H9 (cell line): ENCODE results near the gene DNTT. TPM values are rescaled to one million over a fixed set of nuclear protein-coding genes. Genes with fewer than 3 reads are reported as not detected.

Experiments
- DNase-seq: peaks from one replicate; pipeline ENCODE4 v3.0.0-alpha.2; 2017
- H2AFZ ChIP-seq: one replicate; pipeline ENCODE4 v1.6.1; 2013; ENCODE audit warnings: mild to moderate bottlenecking, low read length, control low read depth, moderate library complexity
- H2AK5ac ChIP-seq: 2 replicates; pipeline ENCODE4 v1.6.1; 2013; ENCODE audit warnings: low read length, control low read depth, mixed read lengths; ENCODE audit not compliant: insufficient read length
- H2BK120ac ChIP-seq: one replicate; pipeline ENCODE4 v1.6.1; 2013; ENCODE audit warnings: low read depth, mild to moderate bottlenecking, low read length, control low read depth, inconsistent platforms; ENCODE audit not compliant: poor library complexity, severe bottlenecking
- H2BK12ac ChIP-seq: 2 replicates; pipeline ENCODE4 v1.6.1; 2013; ENCODE audit warnings: low read length, control low read depth, mixed read lengths, low read depth; ENCODE audit not compliant: insufficient read length
- H2BK15ac ChIP-seq: 2 replicates; pipeline ENCODE4 v1.6.1; 2013; ENCODE audit warnings: low read depth, low read length, control low read depth
- H2BK20ac ChIP-seq: one replicate; pipeline ENCODE4 v1.6.1; 2013; ENCODE audit warnings: low read depth, mild to moderate bottlenecking, low read length, control low read depth, inconsistent platforms; ENCODE audit not compliant: poor library complexity, severe bottlenecking
- H2BK5ac ChIP-seq: 2 replicates; pipeline ENCODE4 v1.6.1; 2013; ENCODE audit warnings: low read length, control low read depth, mixed read lengths; ENCODE audit not compliant: insufficient read length
- H3K14ac ChIP-seq: 2 replicates; pipeline ENCODE4 v1.6.1; 2013; ENCODE audit warnings: low read length, control low read depth; ENCODE audit not compliant: insufficient read depth
- H3K18ac ChIP-seq: 2 replicates; pipeline ENCODE4 v1.6.1; 2013; ENCODE audit warnings: low read depth, mild to moderate bottlenecking, mixed read lengths, low read length, control low read depth; ENCODE audit not compliant: insufficient read length
- H3K23ac ChIP-seq: 2 replicates; pipeline ENCODE4 v1.6.1; 2013; ENCODE audit warnings: low read length, control low read depth, mixed read lengths, low read depth; ENCODE audit not compliant: insufficient read length
- H3K23me2 ChIP-seq: 2 replicates; pipeline ENCODE4 v1.6.1; 2013; ENCODE audit warnings: low read depth, mild to moderate bottlenecking, mixed read lengths, low read length, control low read depth; ENCODE audit not compliant: insufficient read length, poor library complexity, severe bottlenecking
- H3K27ac ChIP-seq: 2 replicates; pipeline ENCODE4 v1.5.1; 2013; ENCODE audit warnings: low read length, control low read depth, mixed read lengths, low read depth; ENCODE audit not compliant: insufficient read length
- H3K27me3 ChIP-seq: 2 replicates; pipeline ENCODE4 v1.6.1; 2013; ENCODE audit warnings: low read length, control low read depth, inconsistent platforms; ENCODE audit not compliant: insufficient read depth
- H3K4ac ChIP-seq: 2 replicates; pipeline ENCODE4 v1.6.1; 2013; ENCODE audit warnings: low read depth, mild to moderate bottlenecking, control low read depth, inconsistent platforms, low read length, moderate library complexity
- H3K4me1 ChIP-seq: 2 replicates; pipeline ENCODE4 v1.6.1; 2013; ENCODE audit warnings: low read length, control low read depth, inconsistent platforms; ENCODE audit not compliant: insufficient read depth
- H3K4me2 ChIP-seq: 2 replicates; pipeline ENCODE4 v1.6.1; 2013; ENCODE audit warnings: low read length, control low read depth, mixed read lengths; ENCODE audit not compliant: insufficient read length, insufficient read depth
- H3K56ac ChIP-seq: 2 replicates; pipeline ENCODE4 v1.6.1; 2013; ENCODE audit warnings: low read depth, mild to moderate bottlenecking, mixed read lengths, low read length, control low read depth; ENCODE audit not compliant: insufficient read length
- H3K79me1 ChIP-seq: 2 replicates; pipeline ENCODE4 v1.6.1; 2013; ENCODE audit warnings: low read depth, mild to moderate bottlenecking, moderate library complexity, low read length, control low read depth, inconsistent platforms; ENCODE audit not compliant: insufficient read depth, poor library complexity, severe bottlenecking
- H3K79me2 ChIP-seq: 2 replicates; pipeline ENCODE4 v1.6.1; 2013; ENCODE audit warnings: low read length, control low read depth, inconsistent platforms; ENCODE audit not compliant: insufficient read depth
- H3K9ac ChIP-seq: 2 replicates; pipeline ENCODE4 v1.6.1; 2013; ENCODE audit warnings: low read length, control low read depth, mixed read lengths; ENCODE audit not compliant: insufficient read length; ENCODE audit errors: extremely low read depth
- H3K9me3 ChIP-seq: one replicate; pipeline ENCODE4 v1.6.1; 2013; ENCODE audit warnings: low read depth, low read length, inconsistent platforms; ENCODE audit not compliant: control insufficient read depth
- H3T11ph ChIP-seq: one replicate; pipeline ENCODE4 v1.6.1; 2013; ENCODE audit warnings: mild to moderate bottlenecking, low read length, control low read depth, inconsistent platforms
- H4K20me1 ChIP-seq: one replicate; pipeline ENCODE4 v1.6.1; 2013; ENCODE audit not compliant: control insufficient read depth, insufficient read length, insufficient read depth
- H4K5ac ChIP-seq: 2 replicates; pipeline ENCODE4 v1.6.1; 2013; ENCODE audit warnings: low read depth, mild to moderate bottlenecking, mixed read lengths, low read length, control low read depth; ENCODE audit not compliant: insufficient read length
- H4K8ac ChIP-seq: replicated peaks from 2 replicates; pipeline ENCODE4 v1.6.1; 2013; ENCODE audit warnings: low read length, control low read depth, mixed read lengths, low read depth; ENCODE audit not compliant: insufficient read length
- H4K91ac ChIP-seq: 2 replicates; pipeline ENCODE4 v1.6.1; 2013; ENCODE audit warnings: low read depth, mild to moderate bottlenecking, moderate library complexity, mixed read lengths, low read length, control low read depth; ENCODE audit not compliant: insufficient read length
- H3K27ac Mint-ChIP-seq, 3 experiments: 2 replicates in 2 of 3; 3 replicates in 1 of 3; pipeline ENCODE4 v1.8.0; 2020 to 2021; ENCODE audit warnings: mixed read lengths in 3 of 3, mild to moderate bottlenecking in 1 of 3, moderate library complexity in 1 of 3
- H3K27me3 Mint-ChIP-seq: 2 replicates; pipeline ENCODE4 v1.8.0; 2021; ENCODE audit warnings: low read depth, mild to moderate bottlenecking, moderate library complexity, mixed read lengths
- H3K36me3 Mint-ChIP-seq, 3 experiments: 2 replicates in 2 of 3; 3 replicates in 1 of 3; pipeline ENCODE4 v1.8.0; 2020 to 2021; ENCODE audit warnings: low read depth in 3 of 3, mixed read lengths in 3 of 3; ENCODE audit not compliant: insufficient read depth in 1 of 3
- H3K4me1 Mint-ChIP-seq, 2 experiments: 2 replicates each; pipeline ENCODE4 v1.8.0; 2020; ENCODE audit warnings: mixed read lengths in 2 of 2
- H3K4me3 Mint-ChIP-seq, 2 experiments: 2 replicates in 1 of 2; 3 replicates in 1 of 2; pipeline ENCODE4 v1.8.0; 2020 to 2021; ENCODE audit warnings: mild to moderate bottlenecking in 2 of 2, mixed read lengths in 2 of 2, moderate library complexity in 1 of 2
- H3K9me3 Mint-ChIP-seq, 2 experiments: 2 replicates in 1 of 2; 3 replicates in 1 of 2; pipeline ENCODE4 v1.8.0; 2020; ENCODE audit warnings: mild to moderate bottlenecking in 2 of 2, mixed read lengths in 2 of 2, moderate library complexity in 1 of 2
- CTCF ChIP-seq: fragments of 200-600 bp; sonication (generic); conservative IDR thresholded peaks from 3 replicates; pipeline ENCODE4 v1.8.0; 2021; ENCODE audit warnings: antibody characterized with exemption, mild to moderate bottlenecking
- WGBS: extraction: QIAGEN DNeasy Blood & Tissue Kit; methylation state at CpG from one replicate; pipeline ENCODE4 v1.1.7; 2013; ENCODE audit warnings: missing lambda C conversion rate, low lambda C conversion rate, mixed read lengths; ENCODE audit not compliant: insufficient read length; ENCODE audit errors: extremely low coverage; 5-methylcytosine and 5-hydroxymethylcytosine counted together
- total RNA-seq: library from RNA; stranded (reverse); gene quantifications from 2 replicates; pipeline ENCODE4 v1.2.1, GENCODE V29; 2021

The DNTT gene
- total RNA-seq, 1 experiment from 2014 or later, result not detected

GRCh38 chr10:96271016-96271815, 33.0 kb upstream of the DNTT start, which contains the start of gene BLNK:
BLNK (minus strand) TSS chr10:96271569; CDS start chr10:96271398, 171 bp downstream.
- peaks cover 3 to 8% of the 10 kb centered on the region in 2 experiments; a peak in 3 of 4 replicates for H3K4me1 Mint-ChIP-seq
- H3K27me3 Mint-ChIP-seq, result peaks cover 1% of the 10 kb centered on the region; the same call in 1 of the 2 replicates
- Histone ChIP-seq H2BK120ac (no peak within 1 kb of the TSS), H3K14ac (no peak within 1 kb of the TSS), H3K56ac (no peak within 1 kb of the TSS), H2AK5ac (no peak within 1 kb of the TSS), H3K27ac (no peak within 1 kb of the TSS), H4K5ac (no peak within 1 kb of the TSS), H3K4ac (no peak within 1 kb of the TSS), H3K18ac (no peak within 1 kb of the TSS), H3K79me1 (no peaks in the 10 kb centered on the region), H3K27me3 (no peaks in the 10 kb centered on the region), H3K79me2 (no peaks in the 10 kb centered on the region), H2BK15ac (no peak within 1 kb of the TSS), H4K20me1 (no peaks in the 10 kb centered on the region), H3K23ac (no peak within 1 kb of the TSS), H3K23me2 (no peaks in the 10 kb centered on the region), H2BK20ac (no peak within 1 kb of the TSS), H4K8ac (no peak within 1 kb of the TSS), H2BK5ac (no peak within 1 kb of the TSS), H4K91ac (no peak within 1 kb of the TSS), H3K4me2 (no peak within 1 kb of the TSS), H3K9ac (no peak within 1 kb of the TSS), H3K9me3 (no peaks in the 10 kb centered on the region), H2AFZ (no peak within 1 kb of the TSS), H3K4me1 (no peaks in the 10 kb centered on the region), H2BK12ac (no peak within 1 kb of the TSS), H3T11ph (no peak within 1 kb of the TSS)
- no peak for TF ChIP-seq CTCF
- H3K9me3 Mint-ChIP-seq, result no peaks in the 10 kb centered on the region
- WGBS, result no CpG with 5 or more reads among the region's 6 CpGs
- no peak within 1 kb of the TSS for H3K4me3 Mint-ChIP-seq
- H3K27ac Mint-ChIP-seq, result 0 out of 7 replicates have a peak within 1 kb of the TSS, but pooled peaks of 1 of the 3 experiments have one; percentile 23
- no peaks in the 10 kb centered on the region for H3K36me3 Mint-ChIP-seq
- no peak for DNase-seq
